GM23338 (cell line): ENCODE measurements around the gene TBPL1. TPM values are rescaled to one million over a fixed set of nuclear protein-coding genes. Genes with fewer than 3 reads are reported as not detected.

ENCODE experiments used
- ATAC-seq: fragments of 200-7000 bp; cut with Tn5 transposase; 3 replicates; pipeline ENCODE4 v1.9.1; 2020
- DNase-seq: peaks from one replicate; pipeline ENCODE4 v3.0.0-alpha.2; 2015; ENCODE audit warnings: low spot score
- H2AFZ ChIP-seq: fragments of 200-600 bp; sonication (generic); 2 replicates; pipeline ENCODE4 v1.8.0; 2016; ENCODE audit warnings: antibody characterized with exemption, mild to moderate bottlenecking, moderate library complexity
- H3F3A ChIP-seq: fragments of 200-600 bp; sonication (generic); replicated peaks from 2 replicates; pipeline ENCODE4 v1.8.0; 2017; ENCODE audit warnings: antibody characterized with exemption, mixed run types, low read depth
- H3K27ac ChIP-seq: fragments of 200-600 bp; sonication (generic); 2 replicates; pipeline ENCODE4 v1.6.1; 2016; ENCODE audit warnings: low read depth
- H3K27me3 ChIP-seq: fragments of 200-600 bp; sonication (generic); 2 replicates; pipeline ENCODE4 v1.8.0; 2016; ENCODE audit warnings: mild to moderate bottlenecking, mixed run types, moderate library complexity; ENCODE audit not compliant: insufficient read depth
- H3K36me3 ChIP-seq: fragments of 200-600 bp; sonication (generic); 2 replicates; pipeline ENCODE4 v1.8.0; 2016; ENCODE audit warnings: mild to moderate bottlenecking; ENCODE audit not compliant: insufficient read depth
- H3K4me1 ChIP-seq: fragments of 200-600 bp; sonication (generic); 2 replicates; pipeline ENCODE4 v1.8.0; 2016; ENCODE audit warnings: mild to moderate bottlenecking, moderate library complexity; ENCODE audit not compliant: insufficient read depth
- H3K4me2 ChIP-seq: fragments of 200-600 bp; sonication (generic); 2 replicates; pipeline ENCODE4 v1.7.1; 2017; ENCODE audit warnings: mixed run types
- H3K4me3 ChIP-seq: fragments of 200-600 bp; sonication (generic); 2 replicates; pipeline ENCODE4 v1.6.1; 2016; ENCODE audit warnings: mixed run types
- H3K79me2 ChIP-seq: fragments of 200-600 bp; sonication (generic); replicated peaks from 2 replicates; pipeline ENCODE4 v1.8.0; 2017; ENCODE audit warnings: mild to moderate bottlenecking; ENCODE audit not compliant: insufficient read depth
- H3K9me2 ChIP-seq: fragments of 200-600 bp; sonication (generic); 2 replicates; pipeline ENCODE4 v1.8.0; 2017; ENCODE audit not compliant: insufficient read depth
- H4K20me1 ChIP-seq: fragments of 200-600 bp; sonication (generic); replicated peaks from 2 replicates; pipeline ENCODE4 v1.8.0; 2017; ENCODE audit warnings: mild to moderate bottlenecking; ENCODE audit not compliant: insufficient read depth
- H3K27ac Mint-ChIP-seq: 2 replicates; pipeline ENCODE4 v1.8.0; 2020; ENCODE audit warnings: inconsistent platforms, mild to moderate bottlenecking, moderate library complexity, mixed read lengths
- H3K27me3 Mint-ChIP-seq: 3 replicates; pipeline ENCODE4 v1.8.0; 2022; ENCODE audit warnings: low read depth, mild to moderate bottlenecking, moderate library complexity, mixed read lengths, inconsistent platforms; ENCODE audit not compliant: insufficient read depth, poor library complexity
- H3K36me3 Mint-ChIP-seq: 3 replicates; pipeline ENCODE4 v1.8.0; 2021; ENCODE audit warnings: low read depth, mild to moderate bottlenecking, inconsistent platforms, moderate library complexity, mixed read lengths
- H3K4me1 Mint-ChIP-seq: 3 replicates; pipeline ENCODE4 v1.8.0; 2020; ENCODE audit warnings: mild to moderate bottlenecking, inconsistent platforms, mixed read lengths
- H3K4me3 Mint-ChIP-seq: 3 replicates; pipeline ENCODE4 v1.8.0; 2021; ENCODE audit warnings: moderate library complexity, mild to moderate bottlenecking, inconsistent platforms, mixed read lengths
- H3K9me3 Mint-ChIP-seq: 3 replicates; pipeline ENCODE4 v1.8.0; 2020; ENCODE audit warnings: moderate library complexity, mild to moderate bottlenecking, inconsistent platforms, mixed read lengths
- CREB1 ChIP-seq: fragments of 250-450 bp; sonication (Bioruptor Pico); IDR thresholded peaks from 2 replicates; pipeline ENCODE4 v1.5.0; 2020; ENCODE audit warnings: low read depth, mild to moderate bottlenecking, moderate library complexity
- ETS1 ChIP-seq: IDR thresholded peaks from 2 replicates; pipeline ENCODE4 v1.6.1; 2016; ENCODE audit warnings: antibody characterized with exemption
- EZH2 ChIP-seq: fragments of 200-600 bp; sonication (generic); IDR thresholded peaks from one replicate; pipeline ENCODE4 v1.8.0; 2017; ENCODE audit warnings: antibody characterized with exemption, mild to moderate bottlenecking, low read depth; ENCODE audit not compliant: unreplicated experiment
- EZH2phosphoT487 ChIP-seq: fragments of 200-600 bp; sonication (generic); IDR thresholded peaks from one replicate; pipeline ENCODE4 v1.8.1; 2018; ENCODE audit warnings: antibody characterized with exemption; ENCODE audit not compliant: unreplicated experiment
- JUNB ChIP-seq: IDR thresholded peaks from one replicate; pipeline ENCODE4 v1.6.1; 2016; ENCODE audit warnings: antibody characterized with exemption; ENCODE audit not compliant: unreplicated experiment
- POLR2AphosphoS5 ChIP-seq: IDR thresholded peaks from 2 replicates; pipeline ENCODE4 v1.6.1; 2016; ENCODE audit warnings: antibody characterized with exemption, low read depth
- ZNF114 ChIP-seq: fragments of 250-450 bp; sonication (Bioruptor Pico); IDR thresholded peaks from 2 replicates; pipeline ENCODE4 v1.5.0; 2020; ENCODE audit warnings: mild to moderate bottlenecking, moderate library complexity
- ZNF462 ChIP-seq: fragments of 250-450 bp; sonication (Bioruptor Pico); IDR thresholded peaks from 2 replicates; pipeline ENCODE4 v1.5.0; 2020; ENCODE audit warnings: mild to moderate bottlenecking, moderate library complexity
- polyA plus RNA-seq: library from polyadenylated mRNA; unstranded; fragments of >200 nt; fragmentation: Nextera tagmentation; extraction: Ambion mirVana; gene quantifications from 2 replicates; pipeline ENCODE4 v1.2.1, GENCODE V29; 2016
- total RNA-seq: library from RNA; depleted of rRNA; stranded (reverse); fragments of >200 nt; shearing (Covaris generic); gene quantifications from 2 replicates; pipeline ENCODE4 v1.2.3, GENCODE V29; 2014
- TF ChIP-seq, protein P1 (sequence below), 2 experiments: fragments of 200-600 bp in 1 of 2; sonication (generic) in 1 of 2; conservative IDR thresholded peaks; 2 replicates each; pipeline versions ENCODE4 v1.5.1 to v1.6.1; 2016 to 2017; ENCODE audit warnings: antibody characterized with exemption in 2 of 2, low read depth in 2 of 2, mild to moderate bottlenecking in 2 of 2, moderate library complexity in 1 of 2

The TBPL1 gene
- total and polyA plus RNA-seq, 2 experiments from 2014 or later: 72.9 to 139 TPM

- TF ChIP-seq ZNF462 (CRISPR knock-in tag): no peak
Observed at GRCh38 chr6:133964052-133964451, 11.0 kb downstream of the TBPL1 start (continued).

- Histone ChIP-seq H4K20me1 (peaks cover 47% of the 10 kb centered on the region), H3F3A (no peaks in the 10 kb centered on the region), H3K9me2 (no peaks in the 10 kb centered on the region), H3K4me1 (peaks cover 8% of the 10 kb centered on the region), H3K79me2 (peaks cover 100% of the 10 kb centered on the region), H3K27ac (no peak overlapping the region), H2AFZ (no peak overlapping the region), H3K4me2 (no peak overlapping the region), H3K27me3 (no peaks in the 10 kb centered on the region), H3K36me3 (no peaks in the 10 kb centered on the region), H3K4me3 (no peak overlapping the region)
- no peak for DNase-seq
- ATAC-seq: no peak
- TF ChIP-seq JUNB (no peak), POLR2AphosphoS5 (no peak), EZH2phosphoT487 (no peak), ZNF114 (CRISPR knock-in tag) (no peak), CREB1 (no peak), EZH2 (no peak), ETS1 (no peak)
- TF ChIP-seq, protein P1, sequence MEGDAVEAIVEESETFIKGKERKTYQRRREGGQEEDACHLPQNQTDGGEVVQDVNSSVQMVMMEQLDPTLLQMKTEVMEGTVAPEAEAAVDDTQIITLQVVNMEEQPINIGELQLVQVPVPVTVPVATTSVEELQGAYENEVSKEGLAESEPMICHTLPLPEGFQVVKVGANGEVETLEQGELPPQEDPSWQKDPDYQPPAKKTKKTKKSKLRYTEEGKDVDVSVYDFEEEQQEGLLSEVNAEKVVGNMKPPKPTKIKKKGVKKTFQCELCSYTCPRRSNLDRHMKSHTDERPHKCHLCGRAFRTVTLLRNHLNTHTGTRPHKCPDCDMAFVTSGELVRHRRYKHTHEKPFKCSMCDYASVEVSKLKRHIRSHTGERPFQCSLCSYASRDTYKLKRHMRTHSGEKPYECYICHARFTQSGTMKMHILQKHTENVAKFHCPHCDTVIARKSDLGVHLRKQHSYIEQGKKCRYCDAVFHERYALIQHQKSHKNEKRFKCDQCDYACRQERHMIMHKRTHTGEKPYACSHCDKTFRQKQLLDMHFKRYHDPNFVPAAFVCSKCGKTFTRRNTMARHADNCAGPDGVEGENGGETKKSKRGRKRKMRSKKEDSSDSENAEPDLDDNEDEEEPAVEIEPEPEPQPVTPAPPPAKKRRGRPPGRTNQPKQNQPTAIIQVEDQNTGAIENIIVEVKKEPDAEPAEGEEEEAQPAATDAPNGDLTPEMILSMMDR (conservative IDR thresholded peaks at IDR 0.05; ENCODE audit: low read depth in 2 of 2): no peak
- Mint-ChIP-seq H3K27ac (no peak overlapping the region), H3K36me3 (no peaks in the 10 kb centered on the region; the same call in 2 of the 3 replicates), H3K27me3 (peaks cover 4% of the 10 kb centered on the region), H3K4me3 (no peak overlapping the region), H3K9me3 (no peaks in the 10 kb centered on the region), H3K4me1 (peaks cover 23% of the 10 kb centered on the region)
Observed at GRCh38 chr6:133964702-133965101, 11.7 kb downstream of the TBPL1 start.
